Activated CD8-positive, alpha-beta memory T cell treated with anti-CD3 and anti-CD28 coated beads for 24 hours (primary cell): Measurements from ENCODE around the gene PHKB.
"Not testable (repeated sequence)": the region's sequence is repeated elsewhere in the genome, so short reads cannot be mapped to it uniquely, and the experiment has no call there.

Experiments
- DNase-seq: peaks from one replicate; pipeline ENCODE4 v3.0.0-alpha.2; 2020

The PHKB gene

GRCh38 chr16:47627721-47628120, 166.6 kb downstream of the PHKB start:
- DNase-seq: no peak

- no peak for DNase-seq
These were observed 170.0 kb downstream of the PHKB start for GRCh38 chr16:47631131-47631530.

GRCh38 chr16:47634126-47634525, 173.0 kb downstream of the PHKB start:
- no peak for DNase-seq

- DNase-seq: no peak
These were observed 173.6 kb downstream of the PHKB start for GRCh38 chr16:47634727-47635126.

- no peak for DNase-seq
These were observed 175.5 kb downstream of the PHKB start for GRCh38 chr16:47636501-47637099.

- no peak for DNase-seq
These were observed 177.0 kb downstream of the PHKB start for GRCh38 chr16:47638175-47638574.

GRCh38 chr16:47640661-47641060, 179.5 kb downstream of the PHKB start:
- DNase-seq: no peak

GRCh38 chr16:47643323-47644000, 182.3 kb downstream of the PHKB start:
- DNase-seq: no peak

GRCh38 chr16:47644166-47644565, 183.0 kb downstream of the PHKB start:
- DNase-seq: no peak

GRCh38 chr16:47644661-47645060, 183.5 kb downstream of the PHKB start:
- no peak for DNase-seq

GRCh38 chr16:47646914-47647313, 185.8 kb downstream of the PHKB start:
- DNase-seq: no peak

- DNase-seq: no peak
These were observed 195.9 kb downstream of the PHKB start for GRCh38 chr16:47657032-47657431.

- DNase-seq: no peak
These were observed 196.8 kb downstream of the PHKB start for GRCh38 chr16:47657977-47658376.

GRCh38 chr16:47660540-47660939, 199.4 kb downstream of the PHKB start:
- DNase-seq: no peak

- no peak for DNase-seq
These were observed 203.7 kb downstream of the PHKB start for GRCh38 chr16:47664653-47665325.

- no peak for DNase-seq
These were observed 205.3 kb downstream of the PHKB start for GRCh38 chr16:47666434-47666833.

GRCh38 chr16:47667956-47668355, 206.8 kb downstream of the PHKB start:
- no peak for DNase-seq

- DNase-seq: no peak
These were observed 211.3 kb downstream of the PHKB start for GRCh38 chr16:47672475-47672874.

- no peak for DNase-seq
These were observed 215.6 kb downstream of the PHKB start for GRCh38 chr16:47676635-47677177.

GRCh38 chr16:47681571-47681970, 220.4 kb downstream of the PHKB start:
- not testable (repeated sequence) for DNase-seq

GRCh38 chr16:47687694-47688093, 226.6 kb downstream of the PHKB start:
- DNase-seq: no peak

- DNase-seq: no peak
These were observed 232.1 kb downstream of the PHKB start for GRCh38 chr16:47693226-47693625.

- DNase-seq: no peak
These were observed 233.4 kb downstream of the PHKB start for GRCh38 chr16:47694543-47694942.

- no peak for DNase-seq
These were observed 234.6 kb downstream of the PHKB start for GRCh38 chr16:47695756-47696155.
